GM18502 (cell line): ENCODE results near the gene MORN3.
A peak's percentile ranks its signal among the peaks of the same experiment; 100 is the strongest.
"Not testable (repeated sequence)": the region's sequence is repeated elsewhere in the genome, so short reads cannot be mapped to it uniquely, and the experiment has no call there.

ENCODE experiments used
- ATAC-seq: cut with Tn5 transposase; IDR thresholded peaks from one replicate; pipeline ENCODE4 v1.9.1; 2021; ENCODE audit warnings: mild to moderate bottlenecking; ENCODE audit not compliant: unreplicated experiment, poor library complexity

MORN3 gene

DNA sequence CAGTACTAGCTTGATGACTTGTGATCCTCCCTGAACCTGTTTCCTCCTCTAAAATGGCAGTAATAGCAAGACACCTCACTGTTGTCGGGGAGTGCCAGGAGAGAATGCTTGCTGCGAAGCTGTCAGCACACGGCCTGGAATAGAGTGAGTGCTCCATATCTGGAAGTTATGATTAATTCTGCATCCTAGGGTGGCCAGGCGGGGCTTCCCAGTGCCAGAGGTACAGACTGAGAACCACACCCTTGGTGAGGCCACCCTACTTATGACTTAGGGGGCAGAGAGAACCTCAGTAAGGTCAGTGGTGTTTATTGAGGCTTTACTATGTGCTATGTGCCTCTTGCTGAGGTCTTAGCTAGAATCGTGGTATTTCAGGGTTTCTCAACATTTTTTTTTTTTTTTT lies 20.1 kb downstream of the MORN3 start:
- ATAC-seq, result no peak

DNA sequence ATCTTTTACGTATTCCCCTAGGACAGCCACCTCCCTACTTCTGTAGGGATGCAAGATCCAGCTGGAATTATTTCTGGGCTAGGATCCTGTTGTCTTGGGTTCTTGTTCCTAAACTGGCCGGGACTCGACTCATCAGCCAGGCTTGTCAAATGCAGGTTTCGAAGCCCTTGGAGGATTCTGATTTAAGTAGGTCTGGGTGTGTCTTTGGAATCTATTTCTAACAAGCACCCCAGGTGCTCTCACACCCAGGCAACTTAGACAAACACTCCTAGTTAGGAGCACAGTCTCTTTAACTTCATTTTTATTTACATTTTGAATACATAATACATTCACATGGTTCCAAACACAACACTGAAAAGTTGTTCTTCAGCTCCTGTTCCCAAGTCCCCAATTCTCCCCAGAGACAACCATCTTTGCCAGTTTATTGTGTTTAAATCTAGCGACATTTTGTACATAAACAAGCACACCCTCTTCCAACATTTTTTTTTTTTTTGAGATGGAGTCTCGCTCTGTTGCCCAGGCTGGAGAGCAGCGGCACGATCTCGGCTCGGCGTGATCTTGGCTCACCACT lies 20.9 kb downstream of the MORN3 start:
- no peak for ATAC-seq

DNA sequence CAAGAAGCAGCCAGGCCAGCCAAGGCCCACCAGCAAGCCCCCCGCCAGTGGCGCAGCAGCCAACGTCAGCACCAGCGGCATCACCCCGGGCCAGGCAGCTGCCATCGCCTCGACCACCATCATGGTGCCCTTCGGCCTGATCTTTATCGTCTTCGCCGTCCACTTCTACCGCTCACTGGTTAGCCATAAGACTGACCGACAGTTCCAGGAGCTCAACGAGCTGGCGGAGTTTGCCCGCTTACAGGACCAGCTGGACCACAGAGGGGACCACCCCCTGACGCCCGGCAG lies 28.2 kb downstream of the MORN3 start:
- no peak for ATAC-seq

DNA sequence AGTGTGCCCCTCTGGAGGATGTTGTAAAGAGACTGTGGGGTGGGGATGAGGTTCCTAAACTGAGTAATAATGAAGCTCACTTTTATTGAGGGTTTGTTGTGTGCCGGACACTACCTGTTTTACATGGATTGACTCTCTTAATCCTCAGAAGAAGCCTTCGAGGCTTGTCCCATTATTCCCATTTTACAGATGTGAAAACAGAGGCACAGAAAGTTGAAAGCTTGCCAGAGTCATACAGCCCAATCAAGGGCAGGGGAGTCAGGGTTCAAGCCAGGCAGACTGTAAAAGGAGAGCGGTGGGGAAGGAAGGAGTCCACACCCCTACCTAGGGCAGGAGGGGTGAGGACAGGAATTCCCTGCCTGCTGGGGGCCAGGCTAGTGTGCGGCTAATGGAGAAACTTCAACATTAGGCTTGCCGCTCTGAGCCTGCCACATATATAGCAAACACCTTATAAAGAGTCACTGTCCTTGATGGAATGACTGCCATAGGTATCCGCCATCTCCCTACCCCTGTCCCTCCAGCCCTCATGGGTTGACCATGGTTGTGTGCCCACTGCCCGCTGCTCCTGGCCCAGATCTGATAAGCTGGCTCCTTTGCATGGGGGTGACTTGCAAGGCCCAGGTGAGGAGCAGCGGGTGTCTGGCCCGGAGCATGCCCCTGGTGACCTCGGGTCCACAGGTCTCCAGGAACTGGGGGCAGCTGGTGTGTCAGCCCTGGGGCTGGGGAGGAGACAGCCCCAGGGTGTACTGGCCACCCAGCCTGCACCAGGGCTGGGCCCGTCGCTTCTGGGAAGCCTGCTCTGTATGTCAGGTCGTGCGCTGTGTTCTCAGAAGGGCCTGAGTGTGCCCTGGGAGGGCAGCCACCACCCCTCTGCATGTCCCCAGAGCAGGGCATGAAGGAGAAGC lies 30.9 kb downstream of the MORN3 start:
- no peak for ATAC-seq

DNA sequence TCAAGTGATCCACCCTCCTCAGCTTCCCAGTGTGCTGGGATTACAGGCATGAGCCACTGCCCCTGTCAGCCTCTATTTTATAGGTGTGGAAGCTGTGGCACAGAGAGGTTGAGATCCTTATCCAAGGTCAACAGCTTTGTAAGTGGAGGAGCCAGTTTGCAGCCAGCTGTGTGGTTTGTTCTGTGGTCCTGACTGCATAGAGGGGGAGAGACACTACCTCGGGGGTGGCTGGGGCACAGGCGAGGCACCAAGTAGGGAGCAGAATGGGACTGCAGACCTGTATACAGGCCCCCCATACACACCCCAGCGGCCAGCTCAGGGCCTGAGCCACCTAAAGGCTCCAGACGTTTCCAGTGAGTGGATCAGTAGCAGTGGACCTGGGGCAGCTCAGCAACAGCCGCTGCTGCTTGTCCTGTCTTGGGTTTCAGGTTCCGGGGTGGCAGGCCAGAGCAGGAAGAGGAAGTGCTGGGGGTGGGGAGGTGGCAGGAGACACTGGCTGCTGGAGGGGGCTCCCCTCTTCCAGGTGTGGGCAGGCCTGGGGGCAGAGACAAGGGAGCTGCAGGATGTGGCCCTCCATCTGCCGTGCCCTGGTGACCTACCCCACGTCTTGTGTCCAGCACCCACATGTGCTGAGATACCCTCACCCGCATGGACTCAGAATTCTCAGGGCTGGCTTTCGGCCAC lies 32.1 kb downstream of the MORN3 start:
- no peak for ATAC-seq

DNA sequence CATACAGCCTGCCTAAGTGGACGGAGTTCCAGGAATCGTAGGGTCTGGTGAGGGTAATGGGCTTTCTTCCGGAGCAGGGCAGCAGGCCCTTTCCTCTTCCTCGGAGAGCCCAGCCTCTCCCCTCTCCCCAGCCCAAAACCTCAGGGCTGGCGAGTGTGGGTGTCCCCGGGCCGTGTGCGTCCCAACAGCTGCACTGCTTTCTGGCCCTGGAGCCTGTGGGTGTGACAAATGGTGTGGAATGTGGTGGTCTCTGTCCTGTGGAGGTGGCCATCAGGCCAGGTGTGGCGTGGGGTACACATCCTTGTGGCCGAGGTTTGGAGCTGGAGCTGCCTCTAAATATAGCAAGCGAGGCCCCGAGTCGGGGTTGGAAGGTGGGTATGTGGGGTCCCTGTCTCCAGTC lies 34.6 kb downstream of the MORN3 start:
- no peak for ATAC-seq

DNA sequence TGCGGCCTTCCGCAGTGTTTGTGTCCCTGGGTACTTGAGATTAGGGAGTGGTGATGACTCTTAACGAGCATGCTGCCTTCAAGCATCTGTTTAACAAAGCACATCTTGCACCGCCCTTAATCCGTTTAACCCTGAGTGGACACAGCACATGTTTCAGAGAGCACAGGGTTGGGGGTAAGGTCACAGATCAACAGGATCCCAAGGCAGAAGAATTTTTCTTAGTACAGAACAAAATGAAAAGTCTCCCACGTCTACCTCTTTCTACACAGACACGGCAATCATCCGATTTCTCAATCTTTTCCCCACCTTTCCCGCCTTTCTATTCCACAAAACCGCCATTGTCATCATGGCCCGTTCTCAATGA lies 35.6 kb downstream of the MORN3 start:
- not testable (repeated sequence) for ATAC-seq

DNA sequence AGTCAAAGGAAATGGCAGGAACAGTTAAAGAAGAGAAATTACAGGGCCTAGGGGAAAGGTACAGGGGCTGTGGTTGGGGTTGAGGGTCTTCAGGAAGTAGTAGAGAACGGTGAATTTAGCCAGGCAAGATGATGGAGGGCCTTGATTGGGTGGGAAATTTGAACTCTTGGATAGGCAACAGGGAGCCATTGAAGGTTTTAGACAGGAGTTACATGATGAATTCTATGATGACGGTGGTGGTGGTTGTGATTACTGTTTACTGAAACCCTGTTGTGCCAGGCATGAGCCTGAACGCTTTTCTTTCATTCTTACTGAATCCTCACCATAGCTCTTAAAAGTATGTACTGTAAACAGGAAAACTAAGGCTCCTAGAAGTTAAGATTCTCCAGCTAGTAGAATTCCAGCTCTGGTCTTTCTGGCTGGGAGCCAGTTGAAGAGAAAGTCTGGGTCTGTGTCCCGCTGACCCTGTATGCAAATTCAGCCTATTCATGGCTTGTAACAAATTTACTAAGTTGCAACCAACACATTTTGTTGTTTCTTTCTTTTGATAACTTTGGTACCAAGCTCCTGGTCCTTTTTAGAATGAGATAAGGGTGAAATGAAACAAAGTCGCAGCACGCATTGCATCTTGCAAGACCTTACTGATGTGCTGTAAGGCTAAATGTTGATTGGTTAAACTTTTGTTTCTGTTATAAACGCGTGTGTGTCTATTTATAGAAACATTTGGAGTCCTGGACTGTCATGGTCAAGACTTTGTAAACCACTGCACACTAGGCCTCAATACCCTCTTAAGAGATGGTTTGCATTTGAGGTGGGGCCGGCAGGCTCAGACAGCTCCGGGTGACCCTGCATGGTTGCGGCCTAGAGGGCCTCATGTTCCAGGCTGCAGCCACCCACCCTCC lies 37.1 kb downstream of the MORN3 start:
- no peak for ATAC-seq

DNA sequence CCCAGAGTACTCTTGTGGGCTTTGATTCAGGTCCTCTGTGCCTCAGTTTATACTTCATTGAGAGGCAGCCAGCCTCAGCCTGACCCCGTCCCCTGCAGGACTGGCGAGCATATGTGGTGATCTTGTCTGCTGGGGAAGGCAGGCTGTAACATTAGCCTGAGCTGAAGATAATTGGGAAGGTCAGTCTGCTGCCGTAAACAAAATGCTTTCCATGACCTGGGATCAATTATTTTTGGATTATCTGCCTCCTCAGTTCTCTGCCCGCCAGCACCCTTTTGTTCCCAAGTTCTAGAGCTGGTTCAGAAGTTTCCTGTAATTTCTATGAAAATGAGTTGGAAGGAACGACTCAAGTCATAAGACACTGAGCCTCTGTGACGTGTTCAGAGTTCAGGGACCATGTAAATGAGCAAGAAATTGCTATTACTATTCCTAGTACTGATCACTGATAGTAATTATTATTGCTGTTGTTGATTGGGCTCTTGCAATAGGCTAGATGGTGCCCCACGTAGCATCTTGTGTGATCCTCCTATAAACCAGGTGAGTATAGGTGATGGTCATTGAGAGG lies 38.6 kb downstream of the MORN3 start:
- no peak for ATAC-seq

DNA sequence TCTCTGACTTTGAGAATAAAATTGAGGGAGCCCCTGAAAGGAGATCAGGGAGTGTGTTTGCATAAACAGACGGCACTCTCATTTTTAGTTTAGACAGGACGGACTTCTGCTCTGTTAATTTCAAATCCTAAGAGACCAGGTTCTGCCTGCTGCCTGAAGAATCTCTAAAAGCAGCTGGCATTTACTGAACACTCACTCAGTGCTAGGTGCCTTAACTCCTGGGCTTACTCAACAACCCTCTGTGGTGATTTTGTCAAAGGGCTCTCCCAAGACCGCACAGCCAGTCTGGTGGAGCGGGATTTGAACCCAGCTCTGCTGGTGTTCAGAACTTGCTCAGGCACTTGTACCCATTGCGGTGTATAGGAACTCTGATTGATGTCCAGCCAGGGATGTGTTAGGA lies 40.9 kb downstream of the MORN3 start:
- no peak for ATAC-seq

DNA sequence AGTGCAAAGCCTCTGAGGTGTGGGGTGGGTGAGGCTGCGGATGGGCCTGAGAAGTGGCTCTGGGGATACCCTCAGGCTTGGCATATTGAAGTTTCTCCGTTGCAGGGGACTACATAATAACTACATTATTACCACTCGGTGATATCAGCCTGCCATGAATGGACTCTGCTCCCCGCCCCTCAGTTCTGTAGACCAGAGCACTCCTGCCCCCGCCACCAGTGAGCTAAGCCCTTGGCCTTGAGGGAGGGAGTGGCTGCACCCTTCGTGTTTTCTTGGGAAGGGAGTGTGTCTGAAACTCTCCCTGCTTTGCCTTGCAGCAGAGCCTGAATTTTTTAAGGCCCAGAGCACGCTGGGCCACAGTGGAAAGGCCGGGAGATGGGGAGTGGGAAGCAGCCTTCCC lies 41.4 kb downstream of the MORN3 start:
- ATAC-seq, result no peak

DNA sequence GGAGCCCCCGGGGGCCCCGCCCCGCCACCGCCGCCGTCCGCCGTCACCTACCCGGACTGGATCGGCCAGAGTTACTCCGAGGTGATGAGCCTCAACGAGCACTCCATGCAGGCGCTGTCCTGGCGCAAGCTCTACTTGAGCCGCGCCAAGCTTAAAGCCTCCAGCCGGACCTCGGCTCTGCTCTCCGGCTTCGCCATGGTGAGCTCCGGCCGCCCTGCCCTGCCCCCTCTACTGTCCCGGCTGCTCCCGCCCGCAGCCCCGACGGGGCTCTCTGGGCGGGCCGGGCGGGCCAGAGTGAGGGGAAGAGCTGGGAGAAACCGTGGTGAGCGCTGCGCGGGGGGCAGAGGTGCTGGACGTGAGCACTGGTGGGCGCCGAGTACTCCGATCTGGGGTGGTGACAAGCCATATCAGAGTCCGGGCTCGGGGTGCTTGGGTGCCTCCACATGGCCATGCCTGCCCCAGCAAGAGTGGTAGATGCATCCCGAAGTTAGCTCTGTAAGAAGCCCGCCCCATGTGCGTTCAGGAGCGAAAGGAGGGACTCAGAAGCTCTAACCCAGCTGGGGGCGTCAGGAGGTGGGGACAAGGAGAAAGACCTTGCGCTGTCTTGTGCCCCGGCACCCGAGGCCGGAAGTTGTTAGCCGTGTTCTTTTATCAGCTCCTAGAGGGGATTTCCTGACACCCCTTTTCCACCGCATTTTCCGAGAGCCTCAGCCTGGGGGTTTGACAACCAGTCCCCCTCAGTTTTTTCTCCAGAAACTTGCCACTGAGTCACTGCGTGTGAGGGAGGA lies 42.4 kb downstream of the MORN3 start:
- ATAC-seq, result peak; percentile 37

DNA sequence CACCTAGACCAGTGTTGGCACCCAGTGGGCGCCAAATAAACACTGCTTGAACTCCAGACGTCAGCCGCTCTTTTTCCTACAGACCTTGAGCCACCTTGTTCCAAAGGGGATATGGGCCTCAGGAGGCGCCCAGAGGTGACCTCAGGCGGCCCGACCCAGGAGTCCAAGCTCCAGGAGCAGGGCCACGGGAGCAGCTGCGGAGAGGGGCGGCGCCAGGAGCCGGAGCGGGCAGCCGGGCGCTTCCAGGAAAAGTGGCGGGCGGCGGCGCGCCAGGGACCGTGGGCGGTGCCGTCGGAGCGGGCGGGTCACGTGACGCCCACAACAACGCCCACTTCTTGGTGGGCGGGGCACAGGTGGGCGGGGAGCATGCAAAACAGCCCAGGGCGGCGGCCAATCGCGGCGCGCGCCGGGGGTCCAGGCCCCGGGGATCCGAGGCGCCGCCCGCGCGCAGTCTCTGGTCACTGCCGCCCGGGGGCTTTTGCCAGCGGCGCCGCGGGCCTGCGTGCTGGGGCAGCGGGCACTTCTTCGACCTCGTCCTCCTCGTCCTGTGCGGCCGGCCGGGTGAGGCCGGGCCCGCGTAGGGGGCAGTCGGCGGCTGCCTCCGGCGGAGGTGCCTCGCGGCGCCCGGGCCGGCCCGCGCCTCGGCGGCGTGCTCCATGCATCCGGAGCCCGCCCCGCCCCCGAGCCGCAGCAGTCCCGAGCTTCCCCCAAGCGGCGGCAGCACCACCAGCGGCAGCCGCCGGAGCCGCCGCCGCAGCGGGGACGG lies 43.2 kb downstream of the MORN3 start, which contains the start of gene ORAI1:
Gene ORAI1 (plus strand): TSS at position 444 of the 766 bp plus-strand sequence.
- ATAC-seq, result peak; percentile 70

DNA sequence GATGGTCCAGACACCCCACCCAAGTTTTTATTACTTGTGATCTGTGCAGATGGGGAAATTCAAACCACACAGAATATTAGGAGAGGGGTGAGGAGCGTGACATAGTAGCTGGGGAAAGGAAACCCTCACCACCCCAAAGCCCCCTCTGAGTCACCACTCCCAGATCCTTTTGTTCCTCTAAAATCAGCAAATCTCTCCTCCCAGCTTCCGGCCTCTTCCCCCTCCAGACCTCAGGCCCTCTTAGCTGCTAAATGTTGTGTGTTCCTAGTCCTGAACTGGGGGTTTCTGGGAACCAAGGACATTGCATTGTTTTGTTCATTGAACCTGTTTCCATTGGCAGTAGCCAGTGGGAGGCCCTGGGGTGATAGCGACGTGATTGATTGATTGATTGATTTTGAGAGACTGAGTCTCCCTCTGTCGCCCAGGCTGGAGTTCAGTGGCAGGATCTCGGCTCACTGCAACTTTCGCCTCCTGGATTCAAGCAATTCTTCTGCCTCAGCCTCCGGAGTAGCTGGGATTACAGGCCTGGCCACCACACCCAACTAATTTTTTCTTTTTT lies 49.0 kb downstream of the MORN3 start:
- ATAC-seq, result no peak

DNA sequence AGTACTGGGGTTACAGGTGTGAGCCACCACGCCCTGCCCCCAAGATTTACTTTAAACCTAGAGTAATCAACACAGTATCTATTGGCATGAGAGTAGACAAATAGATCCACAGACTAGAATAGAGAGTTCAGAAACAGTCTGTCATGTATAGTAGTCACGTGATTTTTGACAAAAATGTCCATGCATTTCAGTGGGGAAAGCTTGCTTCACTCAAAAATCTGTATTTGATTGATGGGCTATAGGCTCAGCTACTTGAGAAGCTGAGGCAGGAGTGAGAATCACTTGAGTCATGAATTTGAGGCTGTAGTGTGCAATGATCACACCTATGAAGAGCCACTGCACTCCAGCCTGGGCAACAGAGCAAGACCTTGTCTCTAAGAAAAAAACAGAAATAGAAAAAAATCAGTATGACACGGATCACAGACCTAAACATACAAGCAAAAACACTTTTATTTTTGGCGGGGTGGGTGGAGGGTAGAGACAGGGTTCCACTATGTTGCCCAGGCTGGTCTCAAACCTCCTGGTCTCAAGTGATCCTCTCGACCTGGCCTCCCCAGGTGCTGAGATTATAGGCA lies 50.7 kb downstream of the MORN3 start:
- no peak for ATAC-seq

DNA sequence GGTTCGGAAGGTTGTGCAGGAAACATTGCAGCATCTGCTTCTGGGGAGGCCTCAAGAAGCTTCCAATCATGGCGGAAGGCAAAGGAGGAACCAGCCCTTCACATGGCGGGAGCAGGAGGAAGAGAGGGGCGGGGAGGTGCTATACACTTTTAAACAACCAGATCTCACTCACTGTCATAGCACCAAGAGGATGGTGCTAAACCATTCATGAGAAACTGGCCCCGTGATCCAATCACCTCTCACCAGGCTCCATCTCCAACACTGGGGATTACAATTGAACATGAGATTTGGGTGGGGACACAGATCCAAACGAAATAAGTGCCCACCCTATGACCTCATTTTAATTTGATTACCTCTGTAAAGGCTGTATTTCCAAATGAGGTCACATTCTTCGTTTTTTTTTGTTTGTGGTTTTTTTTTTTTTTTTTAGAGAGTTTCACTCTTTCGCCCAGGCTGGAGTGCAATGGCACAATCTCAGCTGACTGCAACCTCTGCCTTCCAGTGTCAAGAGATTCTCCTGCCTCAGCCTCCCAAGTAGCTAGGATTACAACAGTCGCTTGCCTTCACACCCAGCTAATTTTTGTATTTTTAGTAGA lies 54.5 kb downstream of the MORN3 start:
- ATAC-seq, result no peak

DNA sequence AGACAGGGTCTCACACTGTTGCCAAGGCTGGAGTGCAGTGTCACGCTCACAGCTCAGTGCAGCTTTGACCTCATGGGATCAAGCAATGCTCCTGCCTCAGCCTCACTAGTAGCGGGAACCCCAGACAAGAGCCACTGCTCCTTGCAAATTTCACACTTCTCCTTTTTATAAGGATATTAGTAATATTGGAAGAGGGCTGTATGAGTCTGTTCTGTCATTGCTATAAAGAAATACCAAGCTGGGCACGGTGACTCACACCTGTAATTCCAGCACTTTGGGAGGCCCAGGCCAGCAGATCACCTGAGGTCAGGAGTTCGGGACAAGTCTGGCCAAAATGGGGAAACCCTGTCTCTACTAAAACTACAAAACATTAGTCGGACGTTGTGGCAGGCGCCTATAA lies 56.0 kb downstream of the MORN3 start:
- no peak for ATAC-seq

DNA sequence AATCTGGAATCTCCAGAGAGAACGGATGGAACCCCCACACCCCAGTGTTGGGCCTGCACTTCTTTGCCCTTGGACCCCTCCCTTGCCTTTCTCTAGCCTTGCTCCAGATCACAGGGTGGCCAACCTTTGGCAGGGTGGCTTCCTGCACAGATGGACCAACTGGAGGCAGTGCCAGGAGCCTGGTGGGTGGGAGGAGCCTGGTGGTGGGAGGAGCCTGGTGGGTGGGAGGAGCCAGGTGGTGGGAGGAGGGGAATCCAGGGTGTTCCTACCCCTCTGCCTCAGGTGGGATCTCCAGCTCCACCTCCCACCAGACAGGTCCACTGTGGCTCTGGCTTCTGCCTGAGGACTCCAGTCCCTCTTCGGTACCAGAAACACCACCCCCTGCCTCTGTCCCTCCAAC lies 58.1 kb downstream of the MORN3 start:
- no peak for ATAC-seq
